BLaER1 treated with 17β-estradiol and CSF1 and Interleukin-3, amounts not matched to agents 10 nM and 100 nM (cell line): ENCODE results near the gene WTAP.
"Not testable (repeated sequence)": the region's sequence is repeated elsewhere in the genome, so short reads cannot be mapped to it uniquely, and the experiment has no call there.

Experiments
- H3K27ac ChIP-seq, 11 experiments: shearing (Covaris generic); formaldehyde crosslinking; 2 replicates each; pipeline ENCODE4 v1.8.1; 2022
- H3K27me3 ChIP-seq, 11 experiments: shearing (Covaris generic); formaldehyde crosslinking; 2 replicates each; pipeline ENCODE4 v1.8.1; 2022
- H3K36me3 ChIP-seq, 11 experiments: shearing (Covaris generic); formaldehyde crosslinking; 2 replicates each; pipeline ENCODE4 v1.8.1; 2022
- H3K4me1 ChIP-seq, 10 experiments: shearing (Covaris generic); formaldehyde crosslinking; 2 replicates each; pipeline ENCODE4 v1.8.1; 2022
- H3K4me2 ChIP-seq, 11 experiments: shearing (Covaris generic); formaldehyde crosslinking; 2 replicates each; pipeline ENCODE4 v1.8.1; 2022
- H3K4me3 ChIP-seq, 10 experiments: shearing (Covaris generic); formaldehyde crosslinking; 2 replicates each; pipeline ENCODE4 v1.8.1; 2022
- H3K9ac ChIP-seq, 11 experiments: shearing (Covaris generic); formaldehyde crosslinking; 2 replicates each; pipeline ENCODE4 v1.8.1; 2022
- H3K9me3 ChIP-seq, 11 experiments: shearing (Covaris generic); formaldehyde crosslinking; replicated peaks in 1 of 11; 2 replicates each; pipeline ENCODE4 v1.8.1; 2022
- H4K20me1 ChIP-seq, 11 experiments: shearing (Covaris generic); formaldehyde crosslinking; 2 replicates each; pipeline ENCODE4 v1.8.1; 2022
- Cebpa-rat ChIP-seq, 11 experiments: shearing (Covaris generic); IDR thresholded peaks; 2 replicates each; pipeline ENCODE4 v1.8.1; 2022

The WTAP gene

GRCh38 chr6:159726255-159726917 lies 920 bp upstream of the WTAP start:
- peak overlapping the region; percentile 77 to 96 (median 87) for H3K4me2 ChIP-seq
- H4K20me1 ChIP-seq, result peaks cover 31 to 51% (median 38%) of the 10 kb centered on the region in 11 experiments
- H3K27ac ChIP-seq, result peak overlapping the region; percentile 98 to 100 (median 99)
- peaks cover 16 to 54% (median 44%) of the 10 kb centered on the region in 11 experiments; a peak in 21 of 22 replicates for H3K36me3 ChIP-seq
- H3K27me3 ChIP-seq, result no peaks in the 10 kb centered on the region
- TF ChIP-seq Cebpa-rat (IDR thresholded peaks at IDR 0.05), result no peak
- peak overlapping the region; percentile 98 to 100 (median 100) for H3K9ac ChIP-seq
- H3K4me3 ChIP-seq, result peak overlapping the region; percentile 90 to 99 (median 94)
- peaks cover 5 to 14% (median 11%) of the 10 kb centered on the region in 11 experiments; a peak in 17 of 22 replicates for H3K9me3 ChIP-seq
- peaks cover 23 to 47% (median 35%) of the 10 kb centered on the region in 10 experiments for H3K4me1 ChIP-seq

DNA sequence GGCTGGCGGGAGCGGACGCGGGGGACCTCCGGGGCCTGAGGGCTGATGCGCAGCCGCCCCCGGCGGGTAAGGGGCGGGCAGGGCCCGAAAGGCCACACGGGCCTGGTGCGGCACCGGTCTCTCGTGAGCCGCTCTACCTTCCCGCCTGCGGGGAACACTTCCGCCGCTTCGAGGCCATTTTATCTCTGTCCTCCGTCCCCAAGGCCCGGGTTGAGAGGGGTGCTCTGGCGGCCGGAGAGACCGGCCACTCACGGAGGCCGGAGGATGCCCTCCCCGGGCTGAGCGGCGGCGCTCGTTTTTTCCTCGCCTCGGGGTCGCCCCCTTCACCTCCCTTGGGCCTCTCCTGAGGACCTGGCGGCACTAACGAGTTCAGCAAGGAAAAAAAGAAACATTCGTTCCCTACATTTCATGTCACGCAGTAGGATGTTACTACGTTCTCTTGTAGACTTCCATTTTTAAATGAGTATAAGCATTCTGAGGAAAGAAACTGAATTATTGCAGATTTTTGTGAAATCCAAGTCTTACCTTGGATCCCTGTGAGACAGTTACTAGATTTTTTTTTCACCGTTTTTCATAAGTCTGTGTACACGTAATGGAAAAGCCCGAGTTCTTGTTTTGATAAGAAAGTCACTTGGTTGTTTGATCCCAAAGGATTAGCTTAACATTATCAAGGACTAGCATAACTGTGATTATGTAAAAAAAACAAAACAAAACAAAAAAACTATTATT lies 575 bp downstream of the WTAP start:
- no peaks in the 10 kb centered on the region for H3K27me3 ChIP-seq
- H3K4me3 ChIP-seq, result peak overlapping the region; percentile 90 to 99 (median 94)
- H3K27ac ChIP-seq, result peak overlapping the region; percentile 98 to 100 (median 99)
- peak overlapping the region; percentile 75 to 97 (median 88) for H3K4me2 ChIP-seq
- peaks cover 46 to 55% (median 53%) of the 10 kb centered on the region in 11 experiments for H4K20me1 ChIP-seq
- TF ChIP-seq Cebpa-rat (IDR thresholded peaks at IDR 0.05), result no peak
- H3K9ac ChIP-seq, result peak overlapping the region; percentile 98 to 100 (median 100)
- peaks cover 1 to 12% (median 8%) of the 10 kb centered on the region in 11 experiments; a peak in 17 of 22 replicates for H3K9me3 ChIP-seq
- H3K36me3 ChIP-seq, result peaks cover 18 to 52% (median 46%) of the 10 kb centered on the region in 11 experiments; a peak in 21 of 22 replicates
- H3K4me1 ChIP-seq, result peaks cover 23 to 62% (median 40%) of the 10 kb centered on the region in 10 experiments

DNA sequence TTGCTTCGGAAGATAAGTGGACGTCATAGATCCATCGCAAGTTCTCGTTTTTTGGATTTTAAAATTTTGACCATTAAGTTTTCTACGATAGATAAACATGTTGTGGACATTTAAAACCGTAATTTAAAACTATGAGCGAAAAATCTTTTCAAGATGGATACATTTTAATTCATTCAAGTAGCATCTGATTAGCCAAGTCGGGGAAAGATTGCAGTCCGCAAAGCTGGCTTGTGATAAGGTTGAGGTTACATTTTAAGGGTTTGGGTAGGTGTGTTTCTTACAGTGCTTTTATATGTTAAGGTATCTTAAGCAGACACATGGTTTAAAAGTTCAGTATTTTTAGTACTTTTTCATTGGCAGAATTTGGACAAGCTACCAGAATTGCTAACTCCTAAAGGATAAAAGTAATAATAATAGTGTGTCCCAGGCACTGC lies 1.2 kb downstream of the WTAP start:
- H3K4me1 ChIP-seq, result peaks cover 27 to 65% (median 40%) of the 10 kb centered on the region in 10 experiments
- H3K9me3 ChIP-seq, result peaks cover 0 to 6% (median 2%) of the 10 kb centered on the region in 11 experiments; a peak in 10 of 22 replicates
- peak overlapping the region; percentile 90 to 99 (median 94) for H3K4me3 ChIP-seq
- no peak for TF ChIP-seq Cebpa-rat (IDR thresholded peaks at IDR 0.05)
- peak overlapping the region; percentile 98 to 100 (median 99) for H3K27ac ChIP-seq
- H3K4me2 ChIP-seq, result peak overlapping the region; percentile 75 to 97 (median 88)
- H3K9ac ChIP-seq, result peak overlapping the region; percentile 98 to 100 (median 100)
- H3K27me3 ChIP-seq, result no peaks in the 10 kb centered on the region
- H4K20me1 ChIP-seq, result peaks cover 53 to 62% (median 60%) of the 10 kb centered on the region in 11 experiments
- H3K36me3 ChIP-seq, result peaks cover 20 to 51% (median 45%) of the 10 kb centered on the region in 11 experiments; a peak in 21 of 22 replicates

DNA sequence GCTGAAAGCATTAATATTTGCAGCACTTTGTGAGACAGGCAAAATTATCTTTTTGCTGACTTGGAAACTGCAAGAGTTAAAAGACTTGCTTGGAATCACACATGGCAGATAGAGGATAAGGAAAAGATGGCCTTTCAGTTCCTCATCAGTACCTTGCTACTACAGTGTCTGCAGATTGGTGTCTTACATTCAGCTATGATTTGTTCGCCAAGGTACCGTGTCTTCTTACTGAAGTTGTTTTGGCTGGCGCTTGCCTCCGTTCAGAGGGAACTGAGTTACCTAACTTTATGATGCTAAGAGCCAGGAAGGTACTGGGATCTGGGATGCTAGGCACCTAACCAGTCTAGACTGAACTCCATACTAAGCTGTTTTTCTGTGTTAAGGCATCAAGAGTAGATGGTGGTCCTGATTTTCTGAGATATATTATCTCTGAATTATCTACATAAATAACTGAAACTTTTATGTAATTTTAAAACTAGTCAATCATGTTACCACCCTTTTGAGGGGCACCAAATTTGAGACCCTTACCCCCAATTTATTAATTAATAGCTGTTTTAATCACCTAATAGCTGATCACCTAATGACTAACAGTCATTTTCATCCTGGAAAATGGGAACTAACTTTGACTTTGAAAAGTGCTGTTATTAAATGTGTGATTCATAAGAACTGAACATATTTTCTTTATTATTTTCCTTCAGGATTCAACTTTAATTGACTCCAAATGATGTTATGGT lies 2.5 kb downstream of the WTAP start:
- no peak for TF ChIP-seq Cebpa-rat (IDR thresholded peaks at IDR 0.05)
- Histone ChIP-seq H3K4me1 (peaks cover 22 to 65% (median 39%) of the 10 kb centered on the region in 10 experiments), H3K9ac (peak overlapping the region; percentile 98 to 100 (median 100)), H3K27me3 (no peaks in the 10 kb centered on the region), H4K20me1 (peaks cover 65 to 74% (median 72%) of the 10 kb centered on the region in 11 experiments), H3K27ac (peak overlapping the region in 10 of 11 experiments; percentile 0 to 100 (median 98); a peak in 12 of 22 replicates), H3K4me3 (peak overlapping the region; percentile 90 to 99 (median 94)), H3K4me2 (peak overlapping the region; percentile 75 to 97 (median 88)), H3K9me3 (no peaks in the 10 kb centered on the region), H3K36me3 (peaks cover 21 to 51% (median 42%) of the 10 kb centered on the region in 11 experiments; a peak in 19 of 22 replicates)

DNA sequence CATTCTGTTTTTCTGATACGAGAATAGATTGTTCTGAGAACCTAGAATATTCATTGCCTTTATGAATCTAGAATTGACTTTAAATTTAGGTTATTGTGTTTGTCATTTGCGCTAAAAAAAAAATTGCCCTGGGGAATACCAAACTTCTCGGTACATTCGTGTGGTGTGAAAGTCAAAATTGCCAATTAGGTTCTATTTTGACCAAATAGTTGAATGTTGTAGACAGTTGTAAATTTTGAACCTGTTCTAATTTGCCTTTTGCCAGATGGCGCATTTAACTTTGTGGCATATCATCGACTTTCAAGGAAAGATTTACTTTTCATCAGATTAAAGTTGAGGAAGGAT lies 3.0 kb downstream of the WTAP start:
- Histone ChIP-seq H3K27ac (peak overlapping the region in 5 of 11 experiments; percentile 0 to 98 (median 36); a peak in 5 of 22 replicates), H3K27me3 (no peaks in the 10 kb centered on the region), H3K9me3 (no peaks in the 10 kb centered on the region), H3K4me1 (peaks cover 21 to 65% (median 34%) of the 10 kb centered on the region in 10 experiments; a peak in 19 of 20 replicates), H3K36me3 (peaks cover 25 to 55% (median 42%) of the 10 kb centered on the region in 11 experiments; a peak in 19 of 22 replicates), H4K20me1 (peaks cover 70 to 79% (median 77%) of the 10 kb centered on the region in 11 experiments), H3K9ac (peak overlapping the region in 8 of 11 experiments; percentile 38 to 100 (median 100); a peak in 13 of 22 replicates), H3K4me2 (peak overlapping the region; percentile 75 to 97 (median 88)), H3K4me3 (peak overlapping the region; percentile 90 to 99 (median 94); a peak in 17 of 20 replicates)
- TF ChIP-seq Cebpa-rat (IDR thresholded peaks at IDR 0.05), result no peak

- not testable (repeated sequence) for H3K9ac ChIP-seq, H3K27ac ChIP-seq, H3K9me3 ChIP-seq, H3K27me3 ChIP-seq, H3K4me3 ChIP-seq
- peaks cover 42 to 78% (median 57%) of the 10 kb centered on the region in 11 experiments for H3K36me3 ChIP-seq
- peak overlapping the region in 5 of 11 experiments; percentile 14 to 90 (median 81); a peak in 6 of 22 replicates for H3K4me2 ChIP-seq
- H3K4me1 ChIP-seq, result peaks cover 20 to 74% (median 27%) of the 10 kb centered on the region in 10 experiments; a peak in 19 of 20 replicates
- peaks cover 93 to 100% (median 100%) of the 10 kb centered on the region in 11 experiments for H4K20me1 ChIP-seq
Measured at GRCh38 chr6:159732550-159732949, 5.2 kb downstream of the WTAP start.

DNA sequence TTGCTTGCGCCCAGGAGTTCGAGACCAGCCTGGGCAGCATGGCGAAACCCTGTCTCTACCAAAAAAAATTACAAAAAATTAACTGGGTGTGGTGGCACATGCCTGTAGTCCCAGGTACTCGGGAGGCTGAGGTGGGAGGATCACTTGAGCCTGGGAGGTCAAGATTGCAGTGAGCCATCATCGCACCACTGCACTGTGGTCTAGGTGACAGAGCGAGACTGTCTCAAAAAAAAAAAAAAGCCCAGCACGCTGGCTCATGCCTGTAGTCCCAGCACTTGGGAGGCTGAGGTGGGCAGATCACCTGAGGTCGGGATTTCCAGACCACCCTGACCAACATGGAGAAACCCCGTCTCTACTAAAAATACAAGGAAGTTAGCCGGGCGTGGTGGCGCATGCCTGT lies 6.1 kb downstream of the WTAP start:
- Histone ChIP-seq H3K4me2 (peak overlapping the region in 4 of 11 experiments; percentile 7 to 90 (median 16); a peak in 4 of 22 replicates), H3K4me1 (peaks cover 20 to 82% (median 27%) of the 10 kb centered on the region in 10 experiments; a peak in 19 of 20 replicates), H4K20me1 (peaks cover 100% of the 10 kb centered on the region in 11 experiments), H3K36me3 (peaks cover 50 to 86% (median 65%) of the 10 kb centered on the region in 11 experiments)
- H3K27me3 ChIP-seq, H3K27ac ChIP-seq, H3K4me3 ChIP-seq, H3K9ac ChIP-seq, H3K9me3 ChIP-seq: not testable (repeated sequence)

GRCh38 chr6:159736908-159737307 lies 9.6 kb downstream of the WTAP start:
- H3K4me3 ChIP-seq, result no peak overlapping the region
- 0 out of 22 replicates have a peak overlapping the region, but pooled peaks of 1 of the 11 experiments have one; percentile 19 for H3K4me2 ChIP-seq
- no peaks in the 10 kb centered on the region for H3K9me3 ChIP-seq
- peak overlapping the region in 1 of 11 experiments; percentile 22; a peak in 1 of 22 replicates for H3K9ac ChIP-seq
- peaks cover 72 to 99% (median 79%) of the 10 kb centered on the region in 11 experiments for H3K36me3 ChIP-seq
- TF ChIP-seq Cebpa-rat (IDR thresholded peaks at IDR 0.05), result no peak
- H3K4me1 ChIP-seq, result peaks cover 0 to 88% (median 5%) of the 10 kb centered on the region in 10 experiments; a peak in 9 of 20 replicates
- H4K20me1 ChIP-seq, result peaks cover 98 to 100% (median 100%) of the 10 kb centered on the region in 11 experiments
- no peak overlapping the region for H3K27ac ChIP-seq
- no peaks in the 10 kb centered on the region for H3K27me3 ChIP-seq
